HG03460 (cell line): ENCODE data around the gene VPS13A.
A peak's percentile ranks its signal among the peaks of the same experiment; 100 is the strongest.

Experiments
- ATAC-seq: cut with Tn5 transposase; IDR thresholded peaks from one replicate; pipeline ENCODE4 v1.9.1; 2021; ENCODE audit not compliant: unreplicated experiment

The VPS13A gene

GRCh38 chr9:77177143-77177893, at the start of gene VPS13A:
VPS13A (plus strand) TSS chr9:77177534; CDS start chr9:77177705, 171 bp downstream.
- ATAC-seq = peak; percentile 79

- no peak for ATAC-seq
Observed at GRCh38 chr9:77128125-77128789, 49.1 kb upstream of the VPS13A start.

- ATAC-seq = no peak
Observed at GRCh38 chr9:77131399-77131798, 45.9 kb upstream of the VPS13A start.

GRCh38 chr9:77133011-77133410, 44.3 kb upstream of the VPS13A start:
- no peak for ATAC-seq

- no peak for ATAC-seq
Observed at GRCh38 chr9:77142366-77142765, 35.0 kb upstream of the VPS13A start.

GRCh38 chr9:77149879-77150278, 27.5 kb upstream of the VPS13A start:
- ATAC-seq = no peak

GRCh38 chr9:77152289-77152688, 25.0 kb upstream of the VPS13A start:
- no peak for ATAC-seq

- no peak for ATAC-seq
Observed at GRCh38 chr9:77156646-77157371, 20.5 kb upstream of the VPS13A start.

GRCh38 chr9:77158772-77159513, 18.4 kb upstream of the VPS13A start:
- no peak for ATAC-seq

GRCh38 chr9:77161191-77161590, 16.1 kb upstream of the VPS13A start:
- no peak for ATAC-seq

- ATAC-seq = no peak
Observed at GRCh38 chr9:77161966-77162365, 15.4 kb upstream of the VPS13A start.

- no peak for ATAC-seq
Observed at GRCh38 chr9:77162366-77162765, 15.0 kb upstream of the VPS13A start.

- ATAC-seq = no peak
Observed at GRCh38 chr9:77163884-77164283, 13.4 kb upstream of the VPS13A start.

GRCh38 chr9:77166193-77166592, 11.1 kb upstream of the VPS13A start:
- ATAC-seq = no peak

- ATAC-seq = no peak
Observed at GRCh38 chr9:77170991-77171699, 6.2 kb upstream of the VPS13A start.

- no peak for ATAC-seq
Observed at GRCh38 chr9:77175151-77175550, 2.2 kb upstream of the VPS13A start.

GRCh38 chr9:77176106-77176505, 1.2 kb upstream of the VPS13A start:
- ATAC-seq = no peak

GRCh38 chr9:77176686-77177142, 620 bp upstream of the VPS13A start:
- no peak for ATAC-seq

- ATAC-seq = peak; percentile 23
Observed at GRCh38 chr9:77177894-77178794, 810 bp downstream of the VPS13A start.
